Transverse colon (tissue), 4 donors: ENCODE data around the gene UBE3A. TPM values are rescaled to one million over a fixed set of nuclear protein-coding genes. Genes with fewer than 3 reads are reported as not detected.

Source experiments
- DNase-seq: peaks from one replicate; pipeline ENCODE4 v3.0.0-alpha.2; 2019
- H3K27ac ChIP-seq, 4 donors: fragments of 200-600 bp; sonication (generic); 2 replicates each; pipeline ENCODE4 v1.5.1; 2016 to 2018; ENCODE audit warnings: inconsistent platforms in 4 of 4
- H3K27me3 ChIP-seq: fragments of 200-600 bp; sonication (generic); 2 replicates; pipeline ENCODE4 v1.5.1; 2017; ENCODE audit warnings: inconsistent platforms
- H3K36me3 ChIP-seq, 4 donors: fragments of 200-600 bp; sonication (generic); 2 replicates each; pipeline ENCODE4 v1.5.1; 2017 to 2019; ENCODE audit warnings: inconsistent platforms in 4 of 4
- H3K4me1 ChIP-seq, 4 donors: fragments of 200-600 bp; sonication (generic); 2 replicates each; pipeline ENCODE4 v1.5.1; 2017 to 2020; ENCODE audit warnings: inconsistent platforms in 4 of 4
- H3K4me3 ChIP-seq, 4 donors: fragments of 200-600 bp; sonication (generic); 1 replicate in 1 of 4; 2 replicates in 3 of 4; pipeline versions ENCODE4 v1.5.1 to v1.6.1; 2017 to 2019; ENCODE audit warnings: inconsistent platforms in 4 of 4
- H3K9me3 ChIP-seq, 2 donors: fragments of 200-600 bp; sonication (generic); 2 replicates each; pipeline ENCODE4 v1.5.1; 2017 to 2019; ENCODE audit warnings: inconsistent platforms in 2 of 2
- CTCF ChIP-seq, 5 experiments: fragments of 200-600 bp in 3 of 5; fragments of 450-650 bp in 2 of 5; sonication (generic) in 3 of 5; IDR thresholded peaks; 1 replicate in 2 of 5; 2 replicates in 3 of 5; pipeline ENCODE4 v1.5.1; 2016 to 2017; ENCODE audit warnings: antibody characterized with exemption in 5 of 5, inconsistent platforms in 3 of 5, mild to moderate bottlenecking in 2 of 5, moderate library complexity in 1 of 5
- EP300 ChIP-seq: sonication (generic); formaldehyde crosslinking; IDR thresholded peaks from one replicate; pipeline ENCODE4 v1.6.1; 2017; ENCODE audit warnings: antibody characterized with exemption, low read depth
- POLR2A ChIP-seq: fragments of 450-650 bp; IDR thresholded peaks from one replicate; pipeline ENCODE4 v1.6.1; 2016; ENCODE audit warnings: antibody characterized with exemption, mild to moderate bottlenecking, moderate library complexity
- POLR2AphosphoS5 ChIP-seq, 3 donors: sonication (generic); formaldehyde crosslinking; IDR thresholded peaks; one replicate each; pipeline ENCODE4 v1.6.1; 2016; ENCODE audit warnings: antibody characterized with exemption in 3 of 3
- WGBS, 2 donors: methylation state at CpG; one replicate each; pipeline ENCODE4 v1.1.5; 2018; ENCODE audit warnings: low coverage in 1 of 2; 5-methylcytosine and 5-hydroxymethylcytosine counted together
- in situ Hi-C, 4 donors: fragments of 200-750 bp; cut with MboI; loops; one replicate each; pipeline versions ENCODE4 v1.15.0 to v1.15.1; 2017; ENCODE audit warnings: low sequenced_read_pairs in 3 of 4, low pct_ligation_motif_present in 1 of 4, low pct_unique_long_range_greater_than_20kb in 1 of 4
- intact Hi-C: fragments of 100-400 bp; cut with DNase I; formaldehyde crosslinking; loops from one replicate; pipeline ENCODE4 v1.15.1; 2023; ENCODE audit warnings: low total_unique reads
- total RNA-seq, 4 donors: library from RNA; depleted of rRNA; stranded (reverse); fragments of >200 nt; gene quantifications; one replicate each; pipeline ENCODE4 v1.1.0, GENCODE V29; 2016

The UBE3A gene
- total RNA-seq, 4 donors from 2014 or later, result 52.1 to 92.1 (median 76.5) TPM

- Histone ChIP-seq H3K27me3 (no peaks in the 10 kb centered on the region), H3K4me1 (no peaks in the 10 kb centered on the region), H3K4me3 (no peak overlapping the region), H3K27ac (no peak overlapping the region), H3K9me3 (no peaks in the 10 kb centered on the region), H3K36me3 (peaks cover 0 to 43% (median 17%) of the 10 kb centered on the region in 4 donors)
- no peak for DNase-seq
- TF ChIP-seq EP300 (no peak), POLR2A (no peak), CTCF (IDR thresholded peaks at IDR 0.05) (no peak), POLR2AphosphoS5 (IDR thresholded peaks at IDR 0.05) (no peak)
- WGBS, 2 donors, result 89 to 94% methylated on average over 2 of the region's 2 CpGs
- intact Hi-C loops, result no loop called here
- in situ Hi-C loops, result no loop called here
Measured at GRCh38 chr15:25339431-25339830, 99.4 kb downstream of the UBE3A start.

- no peak for TF ChIP-seq POLR2AphosphoS5 (IDR thresholded peaks at IDR 0.05)
- no peak for TF ChIP-seq POLR2A
- TF ChIP-seq CTCF (IDR thresholded peaks at IDR 0.05), result no peak
- no peak for TF ChIP-seq EP300
- no peaks in the 10 kb centered on the region for H3K4me1 ChIP-seq
- H3K27me3 ChIP-seq, result no peaks in the 10 kb centered on the region
- WGBS, 2 donors, result 96 to 100% methylated on average over 4 of the region's 4 CpGs
- H3K27ac ChIP-seq, result no peak overlapping the region
- H3K9me3 ChIP-seq, result no peaks in the 10 kb centered on the region
- in situ Hi-C loops, result no loop called here
- no peak overlapping the region for H3K4me3 ChIP-seq
- H3K36me3 ChIP-seq, result peaks cover 0 to 46% (median 17%) of the 10 kb centered on the region in 4 donors
- DNase-seq, result no peak
- intact Hi-C loops, result no loop called here
Measured at GRCh38 chr15:25335279-25335678, 103.5 kb downstream of the UBE3A start.

- Histone ChIP-seq H3K9me3 (no peaks in the 10 kb centered on the region), H3K4me1 (no peaks in the 10 kb centered on the region), H3K4me3 (no peak overlapping the region), H3K27ac (no peak overlapping the region), H3K27me3 (no peaks in the 10 kb centered on the region), H3K36me3 (peaks cover 0 to 27% (median 7%) of the 10 kb centered on the region in 4 donors)
- TF ChIP-seq POLR2AphosphoS5 (IDR thresholded peaks at IDR 0.05), result no peak
- TF ChIP-seq EP300, result no peak
- TF ChIP-seq CTCF (IDR thresholded peaks at IDR 0.05), result no peak
- no peak for TF ChIP-seq POLR2A
- 68% methylated on average over 2 of the region's 2 CpGs; no CpG with 5 or more reads in 1 of the 2 donors for WGBS, 2 donors
- intact Hi-C loops, result no loop called here
- in situ Hi-C loops, result no loop called here
- DNase-seq, result peak; percentile 11
Measured at GRCh38 chr15:25333049-25333448, 105.8 kb downstream of the UBE3A start.

- H3K27ac ChIP-seq, result no peak overlapping the region
- peaks cover 0 to 4% (median 0%) of the 10 kb centered on the region in 4 donors for H3K4me1 ChIP-seq
- H3K36me3 ChIP-seq, result peaks cover 0 to 24% (median 4%) of the 10 kb centered on the region in 4 donors
- in situ Hi-C loops (no loop called here), intact Hi-C loops (no loop called here)
- H3K9me3 ChIP-seq, result no peaks in the 10 kb centered on the region
- 92 to 97% methylated on average over 2 of the region's 2 CpGs for WGBS, 2 donors
- no peak for DNase-seq
- H3K4me3 ChIP-seq, result no peak overlapping the region
- TF ChIP-seq POLR2A (no peak), CTCF (IDR thresholded peaks at IDR 0.05) (no peak), POLR2AphosphoS5 (IDR thresholded peaks at IDR 0.05) (no peak), EP300 (no peak)
- H3K27me3 ChIP-seq, result no peaks in the 10 kb centered on the region
Measured at GRCh38 chr15:25332306-25332705, 106.5 kb downstream of the UBE3A start.
